ENCODE results near the gene NAA80.
A peak's percentile ranks its signal among the peaks of the same experiment; 100 is the strongest.

NAA80 gene

GRCh38 chr3:50323092-50323600 lies 23.9 kb upstream of the NAA80 start:
- no peaks in the 10 kb centered on the region; the same call in 1 of the 2 replicates for H3F3A ChIP-seq (ENCODE audit: control insufficient read depth, insufficient read depth)
- H3K4me1 ChIP-seq (ENCODE audit: control insufficient read depth, low read length), result peaks cover 29% of the 10 kb centered on the region
- H3K9me2 ChIP-seq (replicated peaks; ENCODE audit: control insufficient read depth, low read length), result no peaks in the 10 kb centered on the region
- H3K27me3 ChIP-seq (ENCODE audit: control insufficient read depth, low read length), result no peaks in the 10 kb centered on the region
- no peaks in the 10 kb centered on the region for H3K9me3 ChIP-seq (ENCODE audit: control insufficient read depth, insufficient read depth, low read length)
- no peak overlapping the region for H3K4me3 ChIP-seq (ENCODE audit: low read length)
- H3K27ac ChIP-seq (ENCODE audit: low read depth, low read length), result no peak overlapping the region
- no peak overlapping the region for H3K4me2 ChIP-seq (ENCODE audit: low read length)
- H3K79me2 ChIP-seq (ENCODE audit: control insufficient read depth, low read length), result peaks cover 24% of the 10 kb centered on the region
- TF ChIP-seq EZH2phosphoT487 (IDR thresholded peaks at IDR 0.05; ENCODE audit: borderline replicate concordance, low read length), result no peak
- TF ChIP-seq, protein P1, sequence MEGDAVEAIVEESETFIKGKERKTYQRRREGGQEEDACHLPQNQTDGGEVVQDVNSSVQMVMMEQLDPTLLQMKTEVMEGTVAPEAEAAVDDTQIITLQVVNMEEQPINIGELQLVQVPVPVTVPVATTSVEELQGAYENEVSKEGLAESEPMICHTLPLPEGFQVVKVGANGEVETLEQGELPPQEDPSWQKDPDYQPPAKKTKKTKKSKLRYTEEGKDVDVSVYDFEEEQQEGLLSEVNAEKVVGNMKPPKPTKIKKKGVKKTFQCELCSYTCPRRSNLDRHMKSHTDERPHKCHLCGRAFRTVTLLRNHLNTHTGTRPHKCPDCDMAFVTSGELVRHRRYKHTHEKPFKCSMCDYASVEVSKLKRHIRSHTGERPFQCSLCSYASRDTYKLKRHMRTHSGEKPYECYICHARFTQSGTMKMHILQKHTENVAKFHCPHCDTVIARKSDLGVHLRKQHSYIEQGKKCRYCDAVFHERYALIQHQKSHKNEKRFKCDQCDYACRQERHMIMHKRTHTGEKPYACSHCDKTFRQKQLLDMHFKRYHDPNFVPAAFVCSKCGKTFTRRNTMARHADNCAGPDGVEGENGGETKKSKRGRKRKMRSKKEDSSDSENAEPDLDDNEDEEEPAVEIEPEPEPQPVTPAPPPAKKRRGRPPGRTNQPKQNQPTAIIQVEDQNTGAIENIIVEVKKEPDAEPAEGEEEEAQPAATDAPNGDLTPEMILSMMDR (IDR thresholded peaks at IDR 0.05; ENCODE audit: low read depth, low read length, poor library complexity, severe bottlenecking), result no peak
- no peaks in the 10 kb centered on the region for H4K20me1 ChIP-seq (ENCODE audit: control insufficient read depth, insufficient read depth, low read depth, low read length)
- H3K36me3 ChIP-seq (ENCODE audit: control insufficient read depth, low read length), result peaks cover 35% of the 10 kb centered on the region

DNA sequence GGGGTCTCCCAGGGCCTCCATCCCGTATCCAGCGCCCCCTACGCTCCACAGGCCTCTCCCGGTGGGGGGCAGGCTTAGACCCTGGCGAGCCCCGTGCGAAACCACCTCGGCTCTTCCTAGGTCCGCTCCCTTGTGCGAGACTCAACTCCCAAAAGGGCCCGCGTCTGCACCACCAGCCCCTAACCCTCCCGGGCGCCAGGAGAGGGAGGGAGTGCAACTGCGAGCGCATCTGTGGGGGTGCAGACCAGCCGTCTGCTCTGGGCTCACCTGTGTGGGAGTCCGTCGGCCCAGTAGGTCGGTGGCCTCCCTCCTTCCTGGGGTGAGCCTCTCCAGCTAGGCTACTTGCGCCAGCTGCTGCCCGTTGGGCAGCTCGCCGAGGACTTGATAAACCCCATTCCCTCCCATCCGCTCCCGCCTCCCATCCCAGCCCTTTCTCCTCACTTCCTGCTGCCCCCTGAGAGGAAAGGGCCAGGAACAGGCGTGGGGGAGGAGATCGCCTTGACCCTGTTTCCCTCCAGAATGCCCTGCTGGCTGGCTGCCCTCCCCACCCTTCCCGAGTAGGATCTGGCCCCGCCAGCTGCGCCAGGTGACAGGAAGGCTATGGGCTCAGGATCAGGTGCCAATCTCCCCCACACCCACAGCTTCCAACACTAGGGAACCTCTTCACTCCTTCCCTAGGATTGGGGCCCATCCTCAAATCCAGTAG lies 23.3 kb upstream of the NAA80 start, which contains the start of gene HYAL2:
HYAL2 (minus strand) TSS at position 360 of the 706 bp plus-strand sequence. CDS start 2,256 bp downstream, outside the sequence.
- Histone ChIP-seq H3K4me1 (ENCODE audit: control insufficient read depth, low read length) (peaks cover 29% of the 10 kb centered on the region), H3K4me2 (ENCODE audit: low read length) (peak within 1 kb of the TSS; percentile 56), H3F3A (ENCODE audit: control insufficient read depth, insufficient read depth) (no peaks in the 10 kb centered on the region; the same call in 1 of the 2 replicates), H3K79me2 (ENCODE audit: control insufficient read depth, low read length) (peaks cover 19% of the 10 kb centered on the region), H3K36me3 (ENCODE audit: control insufficient read depth, low read length) (peaks cover 38% of the 10 kb centered on the region), H3K27me3 (ENCODE audit: control insufficient read depth, low read length) (no peaks in the 10 kb centered on the region), H3K9me2 (replicated peaks; ENCODE audit: control insufficient read depth, low read length) (no peaks in the 10 kb centered on the region), H3K27ac (ENCODE audit: low read depth, low read length) (peak within 1 kb of the TSS; percentile 73), H3K9me3 (ENCODE audit: control insufficient read depth, insufficient read depth, low read length) (no peaks in the 10 kb centered on the region), H3K4me3 (ENCODE audit: low read length) (peak within 1 kb of the TSS; percentile 97), H4K20me1 (ENCODE audit: control insufficient read depth, insufficient read depth, low read depth, low read length) (no peaks in the 10 kb centered on the region)
- TF ChIP-seq, protein P1 (IDR thresholded peaks at IDR 0.05; ENCODE audit: low read depth, low read length, poor library complexity, severe bottlenecking), result no peak
- TF ChIP-seq EZH2phosphoT487 (IDR thresholded peaks at IDR 0.05; ENCODE audit: borderline replicate concordance, low read length), result no peak

DNA sequence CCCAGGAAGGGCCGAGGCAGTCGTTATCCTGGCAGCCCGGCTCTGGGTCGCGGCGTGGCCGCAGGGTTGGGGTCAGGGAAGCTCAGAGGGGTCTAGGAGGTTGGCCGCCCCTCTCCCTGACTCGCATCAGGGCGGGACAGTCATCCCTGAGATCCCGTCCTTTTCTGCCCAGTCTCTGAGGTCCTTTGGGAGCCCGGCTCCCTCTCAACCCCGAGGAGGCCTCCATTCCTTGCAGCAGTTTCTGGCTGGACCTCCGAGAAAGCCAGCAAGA lies 22.8 kb upstream of the NAA80 start:
- peaks cover 14% of the 10 kb centered on the region for H3K79me2 ChIP-seq (ENCODE audit: control insufficient read depth, low read length)
- no peaks in the 10 kb centered on the region for H4K20me1 ChIP-seq (ENCODE audit: control insufficient read depth, insufficient read depth, low read depth, low read length)
- no peak overlapping the region for H3K27ac ChIP-seq (ENCODE audit: low read depth, low read length)
- H3K9me3 ChIP-seq (ENCODE audit: control insufficient read depth, insufficient read depth, low read length), result no peaks in the 10 kb centered on the region
- H3K9me2 ChIP-seq (replicated peaks; ENCODE audit: control insufficient read depth, low read length), result no peaks in the 10 kb centered on the region
- H3K27me3 ChIP-seq (ENCODE audit: control insufficient read depth, low read length), result no peaks in the 10 kb centered on the region
- peak overlapping the region; percentile 97 for H3K4me3 ChIP-seq (ENCODE audit: low read length)
- TF ChIP-seq, protein P1 (IDR thresholded peaks at IDR 0.05; ENCODE audit: low read depth, low read length, poor library complexity, severe bottlenecking), result no peak
- TF ChIP-seq EZH2phosphoT487 (IDR thresholded peaks at IDR 0.05; ENCODE audit: borderline replicate concordance, low read length), result no peak
- peaks cover 38% of the 10 kb centered on the region for H3K36me3 ChIP-seq (ENCODE audit: control insufficient read depth, low read length)
- H3K4me2 ChIP-seq (ENCODE audit: low read length), result peak overlapping the region; percentile 56
- H3F3A ChIP-seq (ENCODE audit: control insufficient read depth, insufficient read depth), result no peaks in the 10 kb centered on the region; the same call in 1 of the 2 replicates
- peaks cover 29% of the 10 kb centered on the region for H3K4me1 ChIP-seq (ENCODE audit: control insufficient read depth, low read length)

Measured in DOHH2 (cell line).